SK-N-SH (cell line): ENCODE measurements around the gene UST.

Experiments used
- CHD2 ChIP-seq: fragments of 150-350 bp; IDR thresholded peaks from 2 replicates; pipeline ENCODE4 v1.6.1; 2018; ENCODE audit warnings: low read length; ENCODE audit not compliant: partially characterized antibody
- CTCF ChIP-seq: fragments of 200-600 bp; sonication (generic); IDR thresholded peaks from 2 replicates; pipeline ENCODE4 v1.6.1; 2017; ENCODE audit warnings: antibody characterized with exemption, mild to moderate bottlenecking, moderate library complexity
- EZH2phosphoT487 ChIP-seq: fragments of 200-600 bp; sonication (generic); IDR thresholded peaks from 2 replicates; pipeline ENCODE4 v1.6.1; 2017; ENCODE audit warnings: low read depth, mixed run types, mild to moderate bottlenecking, antibody characterized with exemption, moderate library complexity, borderline replicate concordance
- GABPA ChIP-seq: IDR thresholded peaks from 2 replicates; pipeline ENCODE4 v1.4.0; 2012; ENCODE audit warnings: low read depth, mild to moderate bottlenecking
- MXI1 ChIP-seq: IDR thresholded peaks from 2 replicates; pipeline ENCODE4 v1.6.1; 2012; ENCODE audit warnings: mild to moderate bottlenecking, low read depth, low read length, improper control_type of control experiment
- PBX3 ChIP-seq: IDR thresholded peaks from 2 replicates; pipeline ENCODE4; 2012
- POLR2AphosphoS5 ChIP-seq: IDR thresholded peaks from 2 replicates; pipeline ENCODE4 v1.6.1; 2012; ENCODE audit warnings: low read depth, low read length
- RAD21 ChIP-seq: IDR thresholded peaks from 2 replicates; pipeline ENCODE4 v1.6.1; 2012; ENCODE audit warnings: mild to moderate bottlenecking, low read length
- RFX5 ChIP-seq: IDR thresholded peaks from 2 replicates; pipeline ENCODE4 v1.6.1; 2012; ENCODE audit warnings: mild to moderate bottlenecking, improper control_type of control experiment, low read length
- SMC3 ChIP-seq: IDR thresholded peaks from 2 replicates; pipeline ENCODE4 v1.6.1; 2012; ENCODE audit warnings: low read depth, low read length, improper control_type of control experiment
- TAF1 ChIP-seq: IDR thresholded peaks from 2 replicates; pipeline ENCODE4 v1.6.1; 2012; ENCODE audit warnings: low read depth, mild to moderate bottlenecking, low read length, moderate library complexity, borderline replicate concordance
- TEAD4 ChIP-seq: IDR thresholded peaks from 2 replicates; pipeline ENCODE4 v1.4.0; 2012; ENCODE audit warnings: mild to moderate bottlenecking, borderline replicate concordance; ENCODE audit not compliant: insufficient read depth
- USF1 ChIP-seq: IDR thresholded peaks from 2 replicates; pipeline ENCODE4 v1.4.0; 2012; ENCODE audit warnings: low read depth, borderline replicate concordance

- TF ChIP-seq CTCF (no peak), USF1 (no peak), RAD21 (no peak), POLR2AphosphoS5 (no peak), GABPA (no peak), SMC3 (no peak), EZH2phosphoT487 (no peak), TEAD4 (no peak), MXI1 (no peak), PBX3 (no peak), CHD2 (no peak), TAF1 (no peak), RFX5 (no peak)
Observed at GRCh38 chr6:148824291-148824690, 77.5 kb downstream of the UST start.
